Liver (tissue), 9 donors: ENCODE results near the gene FGF16. TPM values are rescaled to one million over a fixed set of nuclear protein-coding genes. Genes with fewer than 3 reads are reported as not detected.

Source experiments
- DNase-seq: peaks from one replicate; pipeline ENCODE4 v3.0.0-alpha.2; 2017; ENCODE audit warnings: low spot score
- H3K27ac ChIP-seq, 2 donors: one replicate each; pipeline ENCODE4 v1.7.0; 2013; ENCODE audit warnings: inconsistent platforms in 2 of 2, low read length in 2 of 2, control low read depth in 1 of 2, low read depth in 1 of 2, mild to moderate bottlenecking in 1 of 2
- H3K27me3 ChIP-seq, 4 donors: one replicate each; pipeline versions ENCODE4 v1.6.1 to v1.7.0; 2013; ENCODE audit warnings: low read length in 3 of 4, inconsistent platforms in 1 of 4, mild to moderate bottlenecking in 1 of 4, moderate library complexity in 1 of 4; ENCODE audit not compliant: control insufficient read depth in 4 of 4, insufficient read depth in 4 of 4
- H3K36me3 ChIP-seq, 4 donors: one replicate each; pipeline versions ENCODE4 v1.6.1 to v1.7.0; 2013; ENCODE audit warnings: low read length in 3 of 4, mild to moderate bottlenecking in 3 of 4, low read depth in 1 of 4, moderate library complexity in 1 of 4; ENCODE audit not compliant: control insufficient read depth in 4 of 4, insufficient read depth in 3 of 4
- H3K4me1 ChIP-seq, 4 donors: one replicate each; pipeline versions ENCODE4 v1.6.1 to v1.7.0; 2013; ENCODE audit warnings: low read length in 3 of 4, mild to moderate bottlenecking in 3 of 4, moderate library complexity in 1 of 4; ENCODE audit not compliant: control insufficient read depth in 4 of 4, insufficient read depth in 4 of 4
- H3K4me3 ChIP-seq, 3 donors: one replicate each; pipeline versions ENCODE4 v1.6.1 to v1.7.0; 2013; ENCODE audit warnings: low read length in 3 of 3, control low read depth in 1 of 3, low read depth in 1 of 3, mild to moderate bottlenecking in 1 of 3
- H3K9ac ChIP-seq, 2 donors: one replicate each; pipeline ENCODE4 v1.7.0; 2013; ENCODE audit warnings: low read length in 2 of 2, mild to moderate bottlenecking in 2 of 2, moderate library complexity in 2 of 2, control low read depth in 1 of 2, low read depth in 1 of 2
- H3K9me3 ChIP-seq, 4 donors: one replicate each; pipeline versions ENCODE4 v1.6.1 to v1.7.0; 2013; ENCODE audit warnings: low read length in 3 of 4; ENCODE audit not compliant: control insufficient read depth in 4 of 4
- ATF3 ChIP-seq: IDR thresholded peaks from 2 replicates; pipeline ENCODE4 v1.6.1; 2016; ENCODE audit warnings: antibody characterized with exemption
- CTCF ChIP-seq: fragments of 150-350 bp; IDR thresholded peaks from 2 replicates; pipeline ENCODE4 v1.5.1; 2017; ENCODE audit warnings: improper control_type of control experiment, low read depth, low read length; ENCODE audit not compliant: missing input control
- EGR1 ChIP-seq, 2 donors: IDR thresholded peaks; 2 replicates each; pipeline ENCODE4 v1.6.1; 2016 to 2018; ENCODE audit warnings: antibody characterized with exemption in 2 of 2, low read depth in 2 of 2
- FOXA1 ChIP-seq: IDR thresholded peaks from 2 replicates; pipeline ENCODE4 v1.6.1; 2016; ENCODE audit warnings: antibody characterized with exemption
- FOXA2 ChIP-seq: IDR thresholded peaks from 2 replicates; pipeline ENCODE4 v1.6.1; 2016; ENCODE audit warnings: antibody characterized with exemption
- GABPA ChIP-seq, 2 donors: IDR thresholded peaks in 1 of 2; conservative IDR thresholded peaks in 1 of 2; 2 replicates each; pipeline ENCODE4 v1.6.1; 2016; ENCODE audit warnings: antibody characterized with exemption in 2 of 2, mild to moderate bottlenecking in 1 of 2, moderate library complexity in 1 of 2
- HNF4A ChIP-seq, 2 donors: conservative IDR thresholded peaks; 2 replicates each; pipeline ENCODE4 v1.6.1; 2016; ENCODE audit warnings: antibody characterized with exemption in 2 of 2, mild to moderate bottlenecking in 2 of 2
- HNF4G ChIP-seq: IDR thresholded peaks from 2 replicates; pipeline ENCODE4 v1.6.1; 2016; ENCODE audit warnings: antibody characterized with exemption
- JUND ChIP-seq, 2 donors: IDR thresholded peaks; 2 replicates each; pipeline ENCODE4 v1.6.1; 2016; ENCODE audit warnings: antibody characterized with exemption in 2 of 2
- MAX ChIP-seq: IDR thresholded peaks from 2 replicates; pipeline ENCODE4 v1.6.1; 2016; ENCODE audit warnings: antibody characterized with exemption
- RAD21 ChIP-seq, 2 donors: IDR thresholded peaks; 2 replicates each; pipeline ENCODE4 v1.6.1; 2016; ENCODE audit warnings: antibody characterized with exemption in 2 of 2, mild to moderate bottlenecking in 2 of 2
- REST ChIP-seq: IDR thresholded peaks from 2 replicates; pipeline ENCODE4 v1.6.1; 2016; ENCODE audit warnings: antibody characterized with exemption, mild to moderate bottlenecking
- RXRA ChIP-seq, 2 donors: IDR thresholded peaks; 2 replicates each; pipeline ENCODE4 v1.6.1; 2017 to 2018; ENCODE audit warnings: antibody characterized with exemption in 2 of 2, mild to moderate bottlenecking in 1 of 2
- SP1 ChIP-seq: IDR thresholded peaks from 2 replicates; pipeline ENCODE4 v1.6.1; 2018; ENCODE audit warnings: antibody characterized with exemption, mild to moderate bottlenecking
- TAF1 ChIP-seq: conservative IDR thresholded peaks from 2 replicates; pipeline ENCODE4 v1.6.1; 2016; ENCODE audit warnings: antibody characterized with exemption, mild to moderate bottlenecking
- YY1 ChIP-seq: IDR thresholded peaks from 2 replicates; pipeline ENCODE4 v1.6.1; 2016; ENCODE audit warnings: antibody characterized with exemption, mild to moderate bottlenecking
- ZBTB33 ChIP-seq: IDR thresholded peaks from 2 replicates; pipeline ENCODE4 v1.6.1; 2016; ENCODE audit warnings: antibody characterized with exemption
- WGBS: extraction: QIAGEN DNeasy Blood & Tissue Kit; methylation state at CpG from one replicate; pipeline ENCODE4 v1.1.7; 2013; 5-methylcytosine and 5-hydroxymethylcytosine counted together
- polyA plus RNA-seq, 2 donors: library from polyadenylated mRNA; stranded (reverse) in 1 of 2; unstranded in 1 of 2; fragments of 200-250 nt in 1 of 2; fragments of >200 nt in 1 of 2; fragmentation: Nextera tagmentation in 1 of 2; extraction: Ambion mirVana in 1 of 2; gene quantifications; one replicate each; pipeline versions ENCODE4 v1.2.1 to v1.2.3, GENCODE V29; 2013 to 2015
- total RNA-seq, 2 donors: library from RNA; depleted of rRNA; stranded (reverse); fragments of >200 nt; gene quantifications; one replicate each; pipeline ENCODE4 v1.2.3, GENCODE V29; 2014
- donor health status: healthy.
- donor health status: healthy.
- donor health status: healthy.
- donor health status: healthy.
- donor health status: healthy.

FGF16 gene
- total and polyA plus RNA-seq, 4 donors = not detected

GRCh38 chrX:77426811-77427210 is 20.4 kb upstream of the FGF16 start:
- TF ChIP-seq FOXA2 (no peak), EGR1 (IDR thresholded peaks at IDR 0.05; ENCODE audit: low read depth in 2 of 2) (no peak), HNF4A (conservative IDR thresholded peaks at IDR 0.05) (no peak)
- H3K36me3 ChIP-seq = no peaks in the 10 kb centered on the region
- 87% methylated on average over 2 of the region's 2 CpGs for WGBS
- no peaks in the 10 kb centered on the region for H3K27me3 ChIP-seq
- H3K9ac ChIP-seq = no peak overlapping the region
- no peak for DNase-seq
- no peaks in the 10 kb centered on the region for H3K9me3 ChIP-seq
- no peaks in the 10 kb centered on the region for H3K4me1 ChIP-seq
- no peak overlapping the region for H3K27ac ChIP-seq
- no peak overlapping the region for H3K4me3 ChIP-seq

GRCh38 chrX:77427611-77428010 is 19.6 kb upstream of the FGF16 start:
- Histone ChIP-seq H3K4me3 (no peak overlapping the region), H3K27ac (no peak overlapping the region), H3K27me3 (no peaks in the 10 kb centered on the region), H3K9me3 (no peaks in the 10 kb centered on the region), H3K9ac (no peak overlapping the region), H3K4me1 (no peaks in the 10 kb centered on the region), H3K36me3 (no peaks in the 10 kb centered on the region)
- DNase-seq = no peak
- TF ChIP-seq GABPA (IDR thresholded peaks at IDR 0.05 in 1 of 2, conservative IDR thresholded peaks at IDR 0.05 in 1 of 2) (no peak), ATF3 (no peak), HNF4A (conservative IDR thresholded peaks at IDR 0.05) (no peak), REST (no peak), RXRA (IDR thresholded peaks at IDR 0.05) (no peak), CTCF (no peak), RAD21 (IDR thresholded peaks at IDR 0.05) (no peak), FOXA1 (no peak), SP1 (no peak), HNF4G (no peak), JUND (IDR thresholded peaks at IDR 0.05) (no peak), YY1 (no peak), ZBTB33 (no peak), FOXA2 (no peak), TAF1 (no peak), EGR1 (IDR thresholded peaks at IDR 0.05; ENCODE audit: low read depth in 2 of 2) (no peak), MAX (no peak)
- 93% methylated on average over 1 of the region's 1 CpG for WGBS
